HL-60/S4 (cell line): ENCODE measurements around the gene ATP2A1.

Experiments
- in situ Hi-C: fragments of 300-500 bp; cut with MboI; formaldehyde crosslinking; loops from 2 replicates; pipeline ENCODE4 v1.14.3; 2022; ENCODE audit warnings: low sequenced_read_pairs

The ATP2A1 gene

DNA sequence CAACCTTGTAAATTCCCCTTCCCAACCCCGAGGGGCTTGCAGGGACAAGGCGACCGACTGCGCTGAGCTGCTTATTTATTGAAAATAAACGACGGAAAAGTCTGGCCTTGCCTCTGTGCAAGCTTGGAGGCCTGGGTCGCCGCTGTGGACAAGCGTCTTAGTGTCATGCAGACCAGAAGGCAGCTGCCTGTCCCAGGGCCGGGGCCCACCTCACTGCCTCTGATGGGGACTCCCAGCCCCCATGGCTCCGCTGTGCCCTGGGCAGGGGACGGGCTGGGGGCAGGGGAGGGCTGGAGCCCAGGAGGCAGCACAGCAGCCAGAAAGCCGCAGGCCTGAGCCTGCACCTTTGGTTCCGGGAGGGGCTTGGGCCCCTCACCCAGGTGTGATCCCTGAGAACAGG, 26.1 kb downstream of the ATP2A1 start:
- in situ Hi-C loops, result no loop called here

- in situ Hi-C loops, result no loop called here
Observed at GRCh38 chr16:28904828-28905227, 26.5 kb downstream of the ATP2A1 start.

GRCh38 chr16:28905229-28905754, 27.0 kb downstream of the ATP2A1 start:
- in situ Hi-C loops, result no loop called here

DNA sequence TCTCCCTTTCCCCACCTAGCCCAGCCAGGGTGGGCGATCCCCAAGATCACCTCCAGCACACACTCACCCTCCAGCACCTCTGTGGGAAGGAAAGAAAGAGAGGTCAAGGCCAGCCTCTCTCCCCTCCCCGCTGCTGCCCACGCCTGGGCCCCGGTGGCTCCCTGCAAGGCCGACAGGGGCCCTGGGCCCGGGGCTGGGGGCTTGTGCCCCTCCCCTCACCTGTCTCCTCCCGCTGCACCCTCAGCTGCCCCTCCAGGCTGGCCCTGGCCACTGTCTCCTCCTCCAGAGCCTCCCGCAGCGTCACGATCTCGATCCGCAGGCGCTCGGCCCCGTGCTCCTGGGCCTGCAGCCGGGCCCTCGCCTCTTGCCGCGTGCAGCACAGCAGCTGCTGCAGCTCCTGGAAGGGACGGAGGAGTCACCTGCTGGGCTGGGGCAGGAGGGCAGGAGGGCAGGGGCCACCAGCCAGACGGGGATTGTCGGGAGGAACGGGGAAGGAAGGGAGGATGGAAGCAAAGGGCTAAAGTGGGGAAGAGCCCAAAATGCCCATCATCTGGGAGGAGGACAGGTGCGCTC, 27.6 kb downstream of the ATP2A1 start:
- in situ Hi-C loops, result no loop called here

GRCh38 chr16:28910086-28911031, 32.1 kb downstream of the ATP2A1 start:
- in situ Hi-C loops, result no loop called here

DNA sequence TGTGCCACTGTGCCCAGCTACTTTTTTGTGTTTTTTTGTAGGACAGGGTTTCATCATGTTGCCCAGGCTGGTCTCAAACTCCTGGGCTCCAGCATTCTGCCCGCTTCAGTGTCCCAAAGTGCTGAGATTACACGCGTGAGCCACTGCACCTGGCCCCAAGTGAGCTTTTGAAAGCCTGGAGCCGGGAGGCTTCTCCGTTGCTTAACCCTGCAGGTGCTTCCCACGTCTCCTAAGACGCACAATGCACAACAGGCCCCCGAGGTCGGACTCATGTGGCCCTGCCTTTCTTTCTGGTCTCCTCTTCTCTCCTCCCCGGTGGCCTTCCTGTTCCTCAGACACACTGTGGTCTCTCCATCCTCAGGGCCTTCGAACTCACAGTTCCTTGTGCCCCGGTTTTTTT, 34.3 kb downstream of the ATP2A1 start:
- in situ Hi-C loops, result no loop called here

- in situ Hi-C loops, result no loop called here
Observed at GRCh38 chr16:28913946-28914724, 35.8 kb downstream of the ATP2A1 start.

DNA sequence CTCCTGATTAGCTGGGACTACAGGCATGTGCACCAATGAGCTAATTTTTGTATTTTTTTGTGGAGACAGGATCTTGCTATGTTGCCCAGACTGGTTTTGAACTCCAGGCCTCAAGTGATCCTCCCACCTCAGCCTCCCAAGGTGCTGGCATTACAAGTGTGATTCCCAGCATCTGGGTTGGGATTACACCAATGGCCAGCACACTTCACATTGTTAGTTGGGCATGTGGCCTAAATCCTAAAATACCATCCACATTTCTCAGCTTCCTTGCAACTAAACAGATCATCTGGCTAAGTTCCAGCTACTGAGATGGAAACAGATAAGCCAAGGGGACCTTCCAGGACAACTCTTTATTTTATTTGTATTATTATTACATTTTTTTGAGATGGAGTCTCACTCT, 36.9 kb downstream of the ATP2A1 start:
- in situ Hi-C loops, result no loop called here

DNA sequence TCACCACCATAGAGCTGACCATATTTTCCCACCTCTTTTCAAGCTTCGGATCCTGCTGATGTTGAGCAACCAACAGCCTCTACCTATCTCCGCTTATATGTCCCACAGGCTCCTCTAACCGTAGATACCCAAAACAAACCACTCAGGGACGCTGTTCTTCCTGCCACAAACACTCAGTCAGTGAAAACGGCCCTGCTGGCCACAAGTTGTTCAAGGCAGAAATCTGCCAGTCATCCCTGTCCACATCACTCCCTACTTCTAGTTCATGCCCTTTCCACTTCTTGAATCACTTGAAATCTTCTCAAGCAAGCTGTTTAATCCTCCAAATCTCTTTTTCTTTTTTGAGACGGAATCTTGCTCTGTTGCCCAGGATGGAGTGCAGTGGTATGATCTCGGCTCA, 38.8 kb downstream of the ATP2A1 start:
- in situ Hi-C loops, result no loop called here

DNA sequence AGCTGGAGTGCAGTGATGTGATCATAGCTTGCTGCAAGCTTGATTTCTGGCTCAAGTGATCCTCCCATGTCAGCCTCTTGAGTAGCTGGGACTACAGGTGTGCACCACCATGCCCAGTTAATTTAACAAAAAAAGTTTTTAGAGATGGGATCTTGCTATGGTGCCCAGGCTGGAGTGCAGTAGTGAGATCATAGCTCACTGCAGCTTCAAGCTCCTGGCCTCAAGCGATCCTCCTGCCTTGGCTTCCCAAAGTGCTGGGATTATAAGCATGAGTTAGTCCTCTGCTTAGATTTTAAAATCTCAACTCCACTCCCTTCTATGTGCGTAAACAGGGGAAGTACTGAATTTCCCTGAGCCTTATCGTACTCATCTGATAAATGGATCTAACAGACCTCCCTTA, 40.4 kb downstream of the ATP2A1 start:
- in situ Hi-C loops, result no loop called here

- in situ Hi-C loops, result loop anchor here (10.0 kb wide), 1 partner anchor 48 kb away; the partner anchor contains the start of gene ATP2A1
Observed at GRCh38 chr16:28923231-28923587, 44.9 kb downstream of the ATP2A1 start.

DNA sequence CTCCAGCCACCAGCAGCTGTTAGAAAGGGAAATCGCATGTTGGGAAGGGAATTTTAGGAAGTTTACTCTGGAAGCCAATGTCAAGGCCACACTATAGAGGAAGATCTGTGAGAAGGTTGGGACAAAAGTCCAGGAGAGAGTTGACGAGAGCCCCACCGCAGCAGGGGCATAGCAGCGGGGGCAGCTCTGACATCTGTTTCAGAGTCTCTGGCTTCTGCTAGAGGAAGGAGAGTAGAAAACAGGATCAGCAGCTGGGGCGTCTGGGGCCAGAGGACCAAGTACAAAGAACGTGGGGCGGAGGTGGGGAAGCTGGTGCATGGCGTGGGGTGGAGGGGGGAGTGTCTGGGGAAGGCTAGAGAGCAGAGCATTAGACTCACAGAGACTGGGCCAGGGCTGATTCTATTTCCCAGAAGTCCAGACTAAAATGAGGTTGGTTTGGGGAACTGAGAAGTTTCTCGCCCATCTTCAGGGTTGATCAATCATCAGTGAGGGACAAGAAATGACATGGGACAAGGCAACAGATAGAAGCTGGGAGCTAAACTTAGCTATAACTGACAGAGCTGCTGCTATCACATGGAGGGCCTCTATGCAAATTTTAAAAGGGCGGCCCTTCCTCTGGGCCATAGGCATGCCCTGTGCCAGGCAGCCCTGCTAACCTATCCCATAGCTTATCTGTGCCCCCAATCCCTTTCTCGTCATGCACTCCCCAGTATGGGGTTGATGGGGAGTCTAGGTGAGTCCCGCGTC, 45.5 kb downstream of the ATP2A1 start:
- in situ Hi-C loops, result loop anchor here (10.0 kb wide), 1 partner anchor 49 kb away; the partner anchor contains the start of gene ATP2A1

DNA sequence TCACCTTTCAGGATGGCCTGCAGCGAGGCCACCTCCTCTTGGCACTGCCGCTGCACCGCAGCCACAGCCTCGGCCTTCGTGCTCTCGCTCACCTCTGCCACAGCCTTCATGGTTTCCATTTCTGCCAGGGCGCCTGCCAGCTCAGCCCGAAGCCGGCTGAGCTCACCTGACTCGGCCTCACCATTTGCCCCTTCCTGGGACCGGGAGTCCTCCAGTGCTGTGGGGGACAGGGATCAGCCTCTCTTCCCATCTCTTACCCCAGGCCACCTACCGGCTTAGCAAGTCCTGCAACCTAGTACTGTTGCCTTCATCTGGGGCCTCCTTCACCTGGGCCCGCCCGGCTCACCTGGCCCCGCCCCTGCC, 46.1 kb downstream of the ATP2A1 start:
- in situ Hi-C loops, result loop anchor here (10.0 kb wide), 1 partner anchor 50 kb away; the partner anchor contains the start of gene ATP2A1

GRCh38 chr16:28924762-28925385, 46.6 kb downstream of the ATP2A1 start, which contains the start of gene RABEP2:
Gene RABEP2 (minus strand): TSS chr16:28925238. CDS start chr16:28925163, 75 bp downstream.
- in situ Hi-C loops, result loop anchor here (10.0 kb wide), 1 partner anchor 50 kb away; the partner anchor contains the start of gene ATP2A1

DNA sequence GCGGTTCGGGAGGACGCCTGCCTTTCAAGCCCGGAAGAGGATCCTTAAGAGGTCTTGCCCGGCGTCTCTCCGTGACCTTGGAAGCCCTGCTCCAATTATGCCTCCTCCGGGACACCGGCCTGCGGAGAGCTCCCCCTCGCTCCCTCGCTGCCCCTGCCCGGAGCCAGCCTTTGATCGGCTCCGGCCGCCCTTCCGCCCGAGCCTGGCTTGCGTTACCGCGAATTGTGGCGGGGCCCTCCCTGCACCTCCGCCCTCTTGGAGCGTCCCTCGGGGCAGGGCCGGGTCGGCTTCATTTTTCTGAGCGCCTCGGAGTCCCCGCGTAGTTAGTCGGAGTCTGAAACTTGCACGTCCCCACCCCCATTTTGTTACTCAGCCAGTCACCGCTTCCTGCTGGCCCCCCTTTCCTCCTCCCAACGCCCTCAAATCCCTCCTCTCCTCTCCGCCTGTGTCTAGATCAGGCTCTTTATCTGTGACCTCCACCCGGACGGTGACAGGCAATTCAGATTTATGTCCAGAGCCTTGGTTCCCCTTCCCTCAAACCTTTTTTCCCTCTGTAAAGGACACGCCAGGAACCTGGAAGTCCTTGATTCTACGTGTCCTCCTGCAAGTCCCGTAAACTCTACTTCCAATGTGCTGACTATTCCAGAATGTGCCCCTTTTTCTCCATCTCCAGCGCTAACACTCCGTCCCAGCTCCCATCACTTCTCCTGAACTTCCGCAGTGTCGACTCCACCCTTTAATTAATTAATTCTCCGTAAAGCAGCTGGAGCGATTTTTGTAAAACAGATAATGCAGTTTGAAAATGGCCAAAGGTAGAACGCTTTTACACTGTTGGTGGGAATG, 47.3 kb downstream of the ATP2A1 start:
- in situ Hi-C loops, result loop anchor here (10.0 kb wide), 1 partner anchor 51 kb away; the partner anchor contains the start of gene ATP2A1

DNA sequence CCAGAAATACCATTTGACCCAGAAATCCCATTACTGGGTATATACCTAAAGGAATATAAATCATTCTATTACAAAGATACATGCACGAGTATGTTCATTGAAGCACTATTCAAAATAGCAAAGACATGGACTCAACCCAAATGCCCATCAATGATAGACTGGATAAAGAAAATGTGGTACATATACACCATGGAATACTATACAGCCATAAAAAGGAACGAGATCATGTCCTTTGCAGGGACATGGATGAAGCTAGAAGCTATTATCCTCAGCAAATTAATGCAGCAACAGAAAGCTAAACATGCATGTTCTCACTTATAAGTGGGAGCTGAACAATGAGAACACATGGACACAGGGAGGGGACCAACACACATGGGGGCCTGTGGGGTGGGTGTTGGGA, 48.0 kb downstream of the ATP2A1 start:
- in situ Hi-C loops, result loop anchor here (10.0 kb wide), 1 partner anchor 51 kb away; the partner anchor contains the start of gene ATP2A1

GRCh38 chr16:28927815-28928214, 49.5 kb downstream of the ATP2A1 start:
- in situ Hi-C loops, result loop anchor here (10.0 kb wide), 1 partner anchor 53 kb away; the partner anchor contains the start of gene ATP2A1

DNA sequence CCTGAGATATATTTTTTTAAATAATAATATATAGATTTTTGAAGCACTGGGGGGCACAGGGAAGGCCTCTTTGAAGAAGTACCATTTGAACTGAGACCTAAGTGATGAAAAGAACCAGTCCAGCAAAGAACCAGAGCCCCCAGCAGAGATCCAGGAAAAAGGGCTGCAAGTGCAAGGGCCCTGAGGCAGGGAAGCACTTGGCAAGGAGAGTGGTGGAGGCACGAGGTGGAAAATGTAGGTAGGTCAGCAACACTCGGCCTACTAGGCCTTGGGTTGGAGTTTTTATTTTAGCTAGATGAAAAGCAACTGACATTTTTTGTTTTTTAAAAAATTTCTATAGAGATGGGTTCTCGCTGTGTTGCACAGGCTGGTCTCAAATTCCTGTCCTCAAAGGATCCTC, 51.9 kb downstream of the ATP2A1 start:
- in situ Hi-C loops, result no loop called here

DNA sequence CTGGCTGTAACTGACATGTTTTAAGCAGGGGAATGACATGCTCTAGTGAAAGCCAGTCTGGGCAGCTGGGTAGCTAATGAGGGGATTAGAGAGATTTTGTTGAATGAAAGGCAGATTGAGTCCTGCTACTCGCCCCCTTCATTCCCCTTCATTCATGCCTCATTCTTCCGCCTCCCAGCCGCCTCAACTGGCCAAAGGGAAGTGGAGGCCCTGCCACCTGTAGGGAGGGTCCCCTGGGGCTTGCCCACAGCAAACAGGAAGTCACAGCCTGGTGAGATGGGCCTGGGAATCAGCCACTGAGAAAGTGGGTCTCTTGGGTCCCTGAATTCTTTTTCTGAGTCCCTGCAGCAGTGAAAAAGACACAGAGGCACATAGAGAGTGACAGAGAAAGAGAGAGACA, 52.4 kb downstream of the ATP2A1 start:
- in situ Hi-C loops, result no loop called here
